Left lung (tissue), 10 donors: ENCODE measurements around the gene MIA2. TPM values are rescaled to one million over a fixed set of nuclear protein-coding genes. Genes with fewer than 3 reads are reported as not detected.
A peak's percentile ranks its signal among the peaks of the same experiment; 100 is the strongest.

ENCODE experiments used
- ATAC-seq: fragments of 200-7000 bp; cut with Tn5 transposase; one replicate; pipeline ENCODE4 v1.9.1; 2020; ENCODE audit warnings: moderate library complexity
- DNase-seq, 4 donors: peaks; one replicate each; pipeline ENCODE4 v3.0.0-alpha.2; 2013 to 2020
- H3K27ac ChIP-seq, 2 donors: fragments of 200-600 bp; sonication (generic) in 1 of 2; one replicate each; pipeline versions ENCODE4 v1.5.0 to v1.8.0; 2020 to 2021
- H3K27me3 ChIP-seq, 2 donors: fragments of 200-600 bp; sonication (generic) in 1 of 2; one replicate each; pipeline versions ENCODE4 v1.5.0 to v1.8.0; 2020 to 2021
- H3K36me3 ChIP-seq, 2 donors: fragments of 200-600 bp; sonication (generic) in 1 of 2; one replicate each; pipeline versions ENCODE4 v1.5.0 to v1.8.0; 2020 to 2021
- H3K4me1 ChIP-seq, 2 donors: fragments of 200-600 bp; one replicate each; pipeline ENCODE4 v1.8.0; 2021
- H3K4me3 ChIP-seq, 2 donors: fragments of 200-600 bp; sonication (generic) in 1 of 2; one replicate each; pipeline versions ENCODE4 v1.5.0 to v1.8.0; 2020 to 2021; ENCODE audit warnings: mild to moderate bottlenecking in 1 of 2
- H3K9me3 ChIP-seq, 2 donors: fragments of 200-600 bp; sonication (generic) in 1 of 2; one replicate each; pipeline versions ENCODE4 v1.5.0 to v1.8.0; 2020 to 2021
- CTCF ChIP-seq, 2 donors: fragments of 200-600 bp; sonication (generic) in 1 of 2; IDR thresholded peaks; one replicate each; pipeline versions ENCODE4 v1.5.0 to v1.8.0; 2021; ENCODE audit warnings: antibody characterized with exemption in 2 of 2
- intact Hi-C, 2 donors: fragments of 100-400 bp; cut with DNase I; formaldehyde crosslinking; loops; one replicate each; pipeline versions ENCODE4 v1.11.2 to v1.14.2; 2022
- polyA plus RNA-seq, 6 donors: library from polyadenylated mRNA; unstranded; fragments of 120-200 nt; gene quantifications; one replicate each; pipeline ENCODE4 v1.2.1, GENCODE V29; 2013; ENCODE audit not compliant: insufficient read length in 6 of 6
- total RNA-seq, 2 donors: library from RNA; stranded (reverse); fragmentation: NEBNext Ultra II Directional; extraction: Animal tissue kit (Norgen Biotek cat#: 25700); gene quantifications; one replicate each; pipeline ENCODE4 v1.2.1, GENCODE V29; 2021
- donor health status: DM: no; HTN: yes; CAD: no.
- donor health status: DM: no; HTN: no; CAD: no.

The MIA2 gene
- total and polyA plus RNA-seq, 8 donors, result 18.5 to 35.8 (median 22.3) TPM

DNA sequence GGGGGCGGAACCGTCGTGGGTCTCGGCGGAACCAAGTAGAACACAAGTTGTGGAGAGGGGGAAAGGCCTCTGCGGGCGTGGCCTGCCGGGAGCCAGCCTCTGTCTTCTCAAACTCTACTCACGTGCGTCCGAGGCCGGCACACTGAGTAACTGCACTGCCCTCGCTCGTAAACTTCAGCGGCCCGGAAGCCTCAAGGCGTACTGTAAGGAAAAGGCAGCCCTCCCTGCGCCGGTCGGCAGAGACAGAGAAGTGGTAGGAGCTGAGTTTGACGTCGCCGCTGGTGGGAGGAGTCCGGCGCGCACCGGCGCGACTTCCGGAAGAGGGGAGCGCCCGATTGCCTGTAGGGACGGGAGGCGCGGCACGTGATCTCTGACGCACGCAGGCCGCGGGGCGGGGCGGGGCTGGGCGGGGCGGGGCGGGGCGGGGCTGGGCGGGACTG is 198.5 kb downstream of the MIA2 start, which contains the start of gene FBXO33:
Gene FBXO33, minus strand, starts transcription at position 255 of the 440 bp plus-strand sequence. CDS start 271 bp downstream, outside the sequence.
- H3K27ac ChIP-seq, result peak within 1 kb of the TSS; percentile 98 to 99
- no peak for TF ChIP-seq CTCF (IDR thresholded peaks at IDR 0.05)
- intact Hi-C loops, result no loop called here
- H3K9me3 ChIP-seq, result no peaks in the 10 kb centered on the region
- H3K27me3 ChIP-seq, result no peaks in the 10 kb centered on the region
- peak; percentile 87 for ATAC-seq
- H3K4me3 ChIP-seq, result peak within 1 kb of the TSS; percentile 70 to 88
- peak; percentile 98 to 99 (median 98) for DNase-seq
- peaks cover 14 to 44% of the 10 kb centered on the region in 2 donors for H3K4me1 ChIP-seq
- no peaks in the 10 kb centered on the region for H3K36me3 ChIP-seq

GRCh38 chr14:39432619-39433451 is 199.1 kb downstream of the MIA2 start:
- Histone ChIP-seq H3K4me1 (peaks cover 14 to 40% of the 10 kb centered on the region in 2 donors), H3K9me3 (no peaks in the 10 kb centered on the region), H3K36me3 (no peaks in the 10 kb centered on the region), H3K4me3 (peak overlapping the region; percentile 49 to 88), H3K27ac (peak overlapping the region; percentile 92 to 99), H3K27me3 (no peaks in the 10 kb centered on the region)
- peak; percentile 90 for ATAC-seq
- no peak for TF ChIP-seq CTCF (IDR thresholded peaks at IDR 0.05)
- peak in 3 of 4 donors; percentile 92 to 96 (median 94) for DNase-seq
- intact Hi-C loops, result no loop called here

- peak overlapping the region; percentile 92 to 99 for H3K27ac ChIP-seq
- ATAC-seq (no peak), DNase-seq (no peak)
- intact Hi-C loops, result no loop called here
- peaks cover 14 to 34% of the 10 kb centered on the region in 2 donors for H3K4me1 ChIP-seq
- no peaks in the 10 kb centered on the region for H3K27me3 ChIP-seq
- no peaks in the 10 kb centered on the region for H3K9me3 ChIP-seq
- no peak for TF ChIP-seq CTCF (IDR thresholded peaks at IDR 0.05)
- no peaks in the 10 kb centered on the region for H3K36me3 ChIP-seq
- peak overlapping the region; percentile 49 to 88 for H3K4me3 ChIP-seq
These were observed 199.7 kb downstream of the MIA2 start for GRCh38 chr14:39433452-39433813.

DNA sequence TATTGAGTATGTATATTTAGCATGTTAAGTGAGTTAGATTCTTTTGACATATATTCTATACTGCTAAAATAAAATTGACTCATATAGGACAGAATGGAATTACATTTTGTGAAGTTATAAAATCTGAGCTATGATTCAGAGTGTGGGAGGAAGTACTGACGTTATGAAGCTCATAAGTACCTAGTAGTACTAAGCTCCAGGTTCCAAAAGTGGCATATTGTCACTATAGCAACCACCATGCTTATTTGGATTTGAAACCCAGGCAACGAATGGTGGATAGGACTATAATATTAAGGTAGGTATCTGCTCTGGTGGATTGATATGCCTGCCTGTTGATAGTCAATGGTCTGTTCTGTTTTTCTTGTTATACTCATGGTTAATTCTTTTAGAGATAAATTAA is 200.7 kb downstream of the MIA2 start:
- Histone ChIP-seq H3K9me3 (no peaks in the 10 kb centered on the region), H3K4me1 (peaks cover 14 to 24% of the 10 kb centered on the region in 2 donors), H3K27me3 (no peaks in the 10 kb centered on the region), H3K36me3 (no peaks in the 10 kb centered on the region), H3K27ac (no peak overlapping the region), H3K4me3 (no peak overlapping the region)
- ATAC-seq, result no peak
- TF ChIP-seq CTCF (IDR thresholded peaks at IDR 0.05), result no peak
- no peak for DNase-seq
- intact Hi-C loops, result no loop called here

GRCh38 chr14:39435241-39435640 is 201.5 kb downstream of the MIA2 start:
- Histone ChIP-seq H3K27ac (no peak overlapping the region), H3K27me3 (no peaks in the 10 kb centered on the region), H3K9me3 (no peaks in the 10 kb centered on the region), H3K4me1 (peaks cover 6 to 16% of the 10 kb centered on the region in 2 donors), H3K4me3 (no peak overlapping the region), H3K36me3 (no peaks in the 10 kb centered on the region)
- DNase-seq, result no peak
- no peak for ATAC-seq
- intact Hi-C loops, result no loop called here
- TF ChIP-seq CTCF (IDR thresholded peaks at IDR 0.05), result no peak
